HL-60 (cell line): ENCODE measurements around the gene MGAT5.

Experiments
- DNase-seq, 2 experiments: peaks; one replicate each; pipeline ENCODE4 v3.0.0-alpha.2; 2010 to 2020; ENCODE audit warnings: low read depth in 1 of 2, low spot score in 1 of 2
- H3K27ac ChIP-seq: fragments of 250-450 bp; sonication (Bioruptor Pico); replicated peaks from 2 replicates; pipeline ENCODE4 v1.5.1; 2020; ENCODE audit warnings: mild to moderate bottlenecking, moderate library complexity
- H3K27me3 ChIP-seq: fragments of 250-450 bp; sonication (Bioruptor Pico); 2 replicates; pipeline ENCODE4 v1.5.1; 2021; ENCODE audit warnings: mild to moderate bottlenecking, moderate library complexity; ENCODE audit not compliant: insufficient read depth, poor library complexity, severe bottlenecking
- H3K4me3 ChIP-seq: replicated peaks from 2 replicates; pipeline ENCODE4 v1.5.1; 2011; ENCODE audit warnings: mild to moderate bottlenecking, control low read depth, low read length; ENCODE audit not compliant: insufficient read depth
- GABPA ChIP-seq: IDR thresholded peaks from 2 replicates; pipeline ENCODE4 v1.6.1; 2012; ENCODE audit warnings: low read depth
- POLR2AphosphoS5 ChIP-seq: IDR thresholded peaks from 2 replicates; pipeline ENCODE4 v1.6.1; 2012; ENCODE audit warnings: low read depth
- SPI1 ChIP-seq: IDR thresholded peaks from 2 replicates; pipeline ENCODE4 v1.6.1; 2012; ENCODE audit warnings: low read depth, mild to moderate bottlenecking, borderline replicate concordance
- TF ChIP-seq, protein P1 (sequence below): IDR thresholded peaks from 2 replicates; pipeline ENCODE4 v1.6.1; 2012; ENCODE audit warnings: low read depth; ENCODE audit not compliant: insufficient replicate concordance
- TF ChIP-seq, protein P2 (sequence below): IDR thresholded peaks from one replicate; pipeline ENCODE4 v1.5.1; 2011; ENCODE audit warnings: low read length, control low read depth, inconsistent platforms; ENCODE audit not compliant: insufficient read depth

Gene MGAT5

DNA sequence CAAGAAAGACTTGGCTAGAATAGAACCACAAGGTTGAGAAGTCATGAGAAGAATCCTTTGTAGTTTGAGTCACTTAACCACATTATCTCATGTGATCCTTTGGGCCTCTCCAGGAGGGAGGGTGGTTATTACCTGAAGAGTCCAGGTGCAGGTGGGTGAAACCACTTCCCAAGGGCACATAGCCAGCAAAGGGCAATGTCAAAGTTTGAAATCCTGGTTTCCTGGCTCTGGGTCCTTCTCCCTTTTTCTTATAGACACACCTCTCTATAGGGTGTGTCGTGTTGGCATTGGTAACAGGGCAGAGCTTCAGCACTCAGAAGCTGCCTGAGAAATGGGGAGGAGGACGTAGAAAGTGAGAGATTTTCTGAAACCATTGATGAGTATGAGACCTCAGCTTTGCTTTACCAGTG lies 137.9 kb downstream of the MGAT5 start:
- no peak for DNase-seq
- Histone ChIP-seq H3K4me3 (no peak overlapping the region), H3K27me3 (no peaks in the 10 kb centered on the region), H3K27ac (no peak overlapping the region)
- TF ChIP-seq GABPA (no peak), POLR2AphosphoS5 (no peak), SPI1 (no peak)
- TF ChIP-seq, protein P1, sequence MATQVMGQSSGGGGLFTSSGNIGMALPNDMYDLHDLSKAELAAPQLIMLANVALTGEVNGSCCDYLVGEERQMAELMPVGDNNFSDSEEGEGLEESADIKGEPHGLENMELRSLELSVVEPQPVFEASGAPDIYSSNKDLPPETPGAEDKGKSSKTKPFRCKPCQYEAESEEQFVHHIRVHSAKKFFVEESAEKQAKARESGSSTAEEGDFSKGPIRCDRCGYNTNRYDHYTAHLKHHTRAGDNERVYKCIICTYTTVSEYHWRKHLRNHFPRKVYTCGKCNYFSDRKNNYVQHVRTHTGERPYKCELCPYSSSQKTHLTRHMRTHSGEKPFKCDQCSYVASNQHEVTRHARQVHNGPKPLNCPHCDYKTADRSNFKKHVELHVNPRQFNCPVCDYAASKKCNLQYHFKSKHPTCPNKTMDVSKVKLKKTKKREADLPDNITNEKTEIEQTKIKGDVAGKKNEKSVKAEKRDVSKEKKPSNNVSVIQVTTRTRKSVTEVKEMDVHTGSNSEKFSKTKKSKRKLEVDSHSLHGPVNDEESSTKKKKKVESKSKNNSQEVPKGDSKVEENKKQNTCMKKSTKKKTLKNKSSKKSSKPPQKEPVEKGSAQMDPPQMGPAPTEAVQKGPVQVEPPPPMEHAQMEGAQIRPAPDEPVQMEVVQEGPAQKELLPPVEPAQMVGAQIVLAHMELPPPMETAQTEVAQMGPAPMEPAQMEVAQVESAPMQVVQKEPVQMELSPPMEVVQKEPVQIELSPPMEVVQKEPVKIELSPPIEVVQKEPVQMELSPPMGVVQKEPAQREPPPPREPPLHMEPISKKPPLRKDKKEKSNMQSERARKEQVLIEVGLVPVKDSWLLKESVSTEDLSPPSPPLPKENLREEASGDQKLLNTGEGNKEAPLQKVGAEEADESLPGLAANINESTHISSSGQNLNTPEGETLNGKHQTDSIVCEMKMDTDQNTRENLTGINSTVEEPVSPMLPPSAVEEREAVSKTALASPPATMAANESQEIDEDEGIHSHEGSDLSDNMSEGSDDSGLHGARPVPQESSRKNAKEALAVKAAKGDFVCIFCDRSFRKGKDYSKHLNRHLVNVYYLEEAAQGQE: no peak
- TF ChIP-seq, protein P2, sequence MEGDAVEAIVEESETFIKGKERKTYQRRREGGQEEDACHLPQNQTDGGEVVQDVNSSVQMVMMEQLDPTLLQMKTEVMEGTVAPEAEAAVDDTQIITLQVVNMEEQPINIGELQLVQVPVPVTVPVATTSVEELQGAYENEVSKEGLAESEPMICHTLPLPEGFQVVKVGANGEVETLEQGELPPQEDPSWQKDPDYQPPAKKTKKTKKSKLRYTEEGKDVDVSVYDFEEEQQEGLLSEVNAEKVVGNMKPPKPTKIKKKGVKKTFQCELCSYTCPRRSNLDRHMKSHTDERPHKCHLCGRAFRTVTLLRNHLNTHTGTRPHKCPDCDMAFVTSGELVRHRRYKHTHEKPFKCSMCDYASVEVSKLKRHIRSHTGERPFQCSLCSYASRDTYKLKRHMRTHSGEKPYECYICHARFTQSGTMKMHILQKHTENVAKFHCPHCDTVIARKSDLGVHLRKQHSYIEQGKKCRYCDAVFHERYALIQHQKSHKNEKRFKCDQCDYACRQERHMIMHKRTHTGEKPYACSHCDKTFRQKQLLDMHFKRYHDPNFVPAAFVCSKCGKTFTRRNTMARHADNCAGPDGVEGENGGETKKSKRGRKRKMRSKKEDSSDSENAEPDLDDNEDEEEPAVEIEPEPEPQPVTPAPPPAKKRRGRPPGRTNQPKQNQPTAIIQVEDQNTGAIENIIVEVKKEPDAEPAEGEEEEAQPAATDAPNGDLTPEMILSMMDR: no peak

DNA sequence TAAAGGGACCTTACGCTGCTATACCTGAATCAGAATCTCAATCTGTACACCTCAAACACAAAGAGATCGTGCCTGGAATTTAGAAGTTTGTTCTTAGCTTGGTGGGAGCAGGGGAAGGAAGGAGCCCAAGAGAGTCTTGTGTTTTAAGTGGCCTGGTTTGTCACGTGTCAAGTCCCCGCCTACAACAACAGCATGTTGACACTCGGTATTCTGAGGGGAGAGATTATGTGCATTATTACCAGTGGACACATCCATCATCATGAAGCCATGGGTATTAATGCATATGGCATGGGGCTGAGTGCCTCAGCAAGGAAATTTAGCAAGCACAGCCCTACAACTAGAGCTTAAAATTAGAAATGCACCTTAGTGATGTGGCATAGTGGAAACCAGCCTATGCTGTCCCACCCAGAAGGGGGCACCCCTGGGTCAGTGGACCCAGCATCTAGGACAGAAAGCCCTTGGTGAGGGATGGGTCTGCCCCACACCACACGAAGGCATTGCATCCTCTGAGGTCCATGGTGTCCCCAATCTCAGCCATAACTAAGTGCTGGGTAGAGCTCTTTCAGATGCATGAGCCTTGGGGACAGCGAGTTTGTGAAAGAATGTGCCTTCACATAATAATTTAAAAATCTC lies 138.7 kb downstream of the MGAT5 start:
- Histone ChIP-seq H3K27ac (no peak overlapping the region), H3K27me3 (no peaks in the 10 kb centered on the region), H3K4me3 (no peak overlapping the region)
- no peak for TF ChIP-seq GABPA
- TF ChIP-seq POLR2AphosphoS5: no peak
- TF ChIP-seq, protein P1: no peak
- TF ChIP-seq, protein P2: no peak
- TF ChIP-seq SPI1: no peak
- DNase-seq: no peak

DNA sequence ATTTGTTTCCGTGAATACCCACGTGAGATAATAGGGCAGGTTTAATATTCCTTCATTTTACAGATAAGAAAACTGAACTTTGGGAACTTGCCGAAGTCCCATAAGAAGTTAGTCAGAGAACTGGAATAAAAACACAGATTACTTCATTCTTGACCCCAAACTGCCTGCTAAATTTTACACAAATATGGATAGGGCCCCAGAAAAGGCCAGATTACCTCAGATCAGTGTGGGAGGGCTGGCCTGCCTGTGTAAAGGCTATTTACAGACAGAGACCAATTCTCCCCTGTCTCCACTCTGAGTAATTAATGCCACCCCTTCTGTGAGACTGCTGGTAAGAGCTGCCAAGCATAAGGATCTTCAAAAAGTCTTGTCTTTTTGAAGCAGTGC lies 139.2 kb downstream of the MGAT5 start:
- Histone ChIP-seq H3K4me3 (no peak overlapping the region), H3K27me3 (no peaks in the 10 kb centered on the region), H3K27ac (no peak overlapping the region)
- no peak for DNase-seq
- TF ChIP-seq, protein P1: no peak
- TF ChIP-seq POLR2AphosphoS5: no peak
- TF ChIP-seq GABPA: no peak
- TF ChIP-seq, protein P2: no peak
- TF ChIP-seq SPI1: no peak
